GM10847 (cell line): ENCODE data around the gene MAVS.
A peak's percentile ranks its signal among the peaks of the same experiment; 100 is the strongest.

Experiments used
- POLR2A ChIP-seq: IDR thresholded peaks from 2 replicates; pipeline ENCODE4 v1.6.1; 2011; ENCODE audit not compliant: insufficient read length; ENCODE audit errors: extremely low read depth

Gene MAVS

GRCh38 chr20:3914446-3914845 is 67.8 kb downstream of the MAVS start:
- TF ChIP-seq POLR2A: no peak

DNA sequence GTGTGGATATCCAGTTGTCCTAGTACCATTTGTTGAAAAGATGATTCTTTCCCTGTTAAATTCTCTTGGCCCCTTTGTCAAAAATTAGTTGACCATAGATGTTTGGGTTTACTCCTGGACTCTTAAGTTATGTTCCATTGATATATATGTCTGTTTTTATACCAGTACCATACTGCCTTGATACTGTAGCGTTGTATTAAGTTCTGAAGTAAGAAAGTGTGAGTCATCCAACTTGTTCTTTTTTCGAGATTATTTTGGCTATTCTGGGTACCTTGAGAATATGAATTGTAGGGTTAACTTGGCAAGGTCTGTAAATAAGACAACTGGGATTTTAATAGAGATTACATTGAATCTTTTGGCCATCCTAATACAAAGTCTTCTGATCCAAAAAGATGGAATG is 69.1 kb downstream of the MAVS start:
- TF ChIP-seq POLR2A: no peak

- TF ChIP-seq POLR2A: no peak
Observed at GRCh38 chr20:3916364-3916763, 69.7 kb downstream of the MAVS start.

DNA sequence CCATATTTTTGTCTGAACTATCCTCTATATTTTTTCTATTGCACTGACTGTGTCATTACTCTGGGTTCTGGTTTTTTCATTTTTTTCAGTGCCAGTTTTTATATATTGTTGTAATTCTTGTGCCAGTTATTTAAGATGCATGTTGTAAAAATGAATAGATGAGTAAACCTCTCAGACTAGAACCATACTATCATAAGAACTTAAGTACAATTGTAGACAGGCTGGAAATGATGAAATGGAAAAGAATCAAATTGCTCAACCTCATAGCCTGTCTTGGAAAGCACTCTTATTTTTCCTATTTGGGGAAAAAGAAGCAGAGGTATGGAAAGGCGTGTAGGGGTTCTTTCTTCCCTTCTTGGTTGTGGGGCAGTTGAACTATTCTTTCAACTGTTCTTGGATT is 72.7 kb downstream of the MAVS start:
- no peak for TF ChIP-seq POLR2A

DNA sequence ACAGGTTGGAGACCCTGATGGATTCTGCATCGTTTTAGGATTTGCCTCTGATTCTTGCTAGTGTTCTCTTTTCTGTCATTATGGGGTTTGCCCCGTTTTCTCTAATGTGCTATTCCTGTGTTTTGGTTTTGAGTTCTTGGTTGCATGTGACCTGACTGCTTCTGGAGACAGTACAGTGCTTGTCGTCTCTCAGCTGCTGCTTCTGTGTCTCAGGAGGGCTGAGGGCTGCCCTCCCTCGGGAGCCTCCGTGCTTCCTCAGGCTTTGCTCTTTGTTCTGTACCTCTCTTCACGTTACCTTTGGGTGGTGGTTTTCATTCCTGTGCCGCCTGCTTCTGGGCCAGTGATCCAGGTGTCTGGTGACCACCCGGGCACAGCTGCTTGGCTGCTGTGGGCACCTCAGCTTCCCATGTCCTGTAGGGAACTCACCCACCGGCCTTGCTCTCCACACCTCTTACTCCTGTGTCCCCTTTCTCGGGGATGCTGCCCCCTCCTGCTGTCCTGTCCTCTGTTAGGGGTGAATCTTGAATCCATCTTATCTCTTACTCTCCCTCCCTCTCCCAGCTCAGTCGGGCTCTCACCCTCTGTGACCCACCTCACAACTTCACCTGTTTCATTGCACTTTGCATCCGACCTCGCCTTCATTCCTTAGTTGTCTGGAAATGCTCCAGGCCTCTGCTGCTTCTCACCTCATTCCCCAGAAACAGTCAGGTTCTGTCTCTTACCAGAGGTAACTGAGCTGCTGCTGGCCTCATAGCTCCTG is 75.8 kb downstream of the MAVS start:
- no peak for TF ChIP-seq POLR2A

DNA sequence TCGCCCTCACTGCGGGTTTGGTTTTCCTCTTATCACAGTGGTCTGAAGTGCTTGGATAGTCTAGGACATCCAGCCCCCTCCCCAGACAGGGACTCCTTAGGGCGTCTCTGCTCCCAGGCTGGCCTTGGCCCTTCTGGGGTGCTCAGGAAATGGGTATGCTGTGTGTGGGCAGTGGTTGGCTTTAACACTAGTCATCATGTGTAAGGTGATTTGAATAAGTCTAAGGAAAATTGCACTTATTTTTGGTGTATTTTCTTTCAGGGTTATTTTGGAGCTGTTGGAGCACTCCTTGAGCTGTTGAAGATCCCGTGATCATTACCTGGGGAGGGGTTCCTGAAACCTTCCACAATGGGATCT is 76.3 kb downstream of the MAVS start:
- no peak for TF ChIP-seq POLR2A

DNA sequence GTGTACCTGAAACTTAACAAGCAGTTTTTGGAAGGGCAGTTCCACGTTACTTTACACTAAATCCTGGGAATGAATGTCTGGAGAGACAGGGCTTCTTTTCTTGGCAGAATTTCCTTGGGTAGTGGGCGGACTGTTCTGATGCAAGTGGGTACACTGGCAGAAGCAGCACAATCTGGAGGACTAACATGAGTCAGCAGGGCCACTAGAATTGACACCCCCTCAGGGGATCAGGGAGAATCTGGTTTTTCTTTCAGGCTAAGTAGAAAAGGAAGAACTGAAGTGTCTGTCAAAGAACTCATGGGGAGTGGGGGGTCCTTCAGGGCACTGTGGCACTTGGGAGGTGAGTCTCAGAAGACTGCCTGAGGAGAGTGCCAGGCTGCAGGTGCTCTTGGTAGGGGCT is 77.2 kb downstream of the MAVS start:
- no peak for TF ChIP-seq POLR2A

DNA sequence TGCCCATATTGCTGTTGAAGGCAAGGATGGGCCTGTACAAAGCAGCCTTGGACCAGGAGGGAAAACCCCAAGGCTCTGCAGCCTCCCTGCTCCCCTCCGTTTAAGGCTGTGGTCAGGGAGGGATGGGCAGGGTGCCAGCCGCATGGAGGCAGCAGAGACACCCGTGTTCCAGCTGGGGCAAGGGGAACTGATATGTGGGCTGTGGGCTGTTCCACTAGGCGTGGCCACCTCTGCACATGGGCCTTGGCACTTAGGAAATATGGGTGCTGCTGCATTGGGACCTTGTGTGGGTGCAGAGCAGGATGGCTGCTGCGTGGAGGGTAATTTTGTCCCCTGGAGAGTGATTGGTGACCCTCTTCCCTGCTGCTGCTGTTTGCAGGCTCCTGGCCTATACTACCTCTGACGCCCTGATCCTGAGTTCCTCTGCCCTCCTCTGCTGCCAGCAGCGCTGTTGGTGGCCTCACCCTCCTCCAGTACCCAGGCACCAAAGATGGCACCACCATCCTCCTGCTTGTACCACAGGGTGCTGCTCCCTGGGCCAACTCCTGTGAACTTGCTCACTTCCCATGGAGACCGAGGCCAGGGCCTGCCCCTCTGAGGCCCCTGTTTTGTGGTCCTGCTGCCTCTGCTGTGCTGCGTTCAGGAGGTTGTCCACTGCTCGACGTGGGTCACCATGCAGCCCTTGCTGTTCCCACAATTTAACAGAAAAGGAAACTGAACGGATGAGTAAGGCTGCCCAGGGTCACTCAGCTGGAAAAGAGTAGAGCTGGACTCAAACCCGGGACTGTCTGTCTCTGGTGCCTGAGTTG is 77.9 kb downstream of the MAVS start:
- TF ChIP-seq POLR2A: peak; percentile 11

DNA sequence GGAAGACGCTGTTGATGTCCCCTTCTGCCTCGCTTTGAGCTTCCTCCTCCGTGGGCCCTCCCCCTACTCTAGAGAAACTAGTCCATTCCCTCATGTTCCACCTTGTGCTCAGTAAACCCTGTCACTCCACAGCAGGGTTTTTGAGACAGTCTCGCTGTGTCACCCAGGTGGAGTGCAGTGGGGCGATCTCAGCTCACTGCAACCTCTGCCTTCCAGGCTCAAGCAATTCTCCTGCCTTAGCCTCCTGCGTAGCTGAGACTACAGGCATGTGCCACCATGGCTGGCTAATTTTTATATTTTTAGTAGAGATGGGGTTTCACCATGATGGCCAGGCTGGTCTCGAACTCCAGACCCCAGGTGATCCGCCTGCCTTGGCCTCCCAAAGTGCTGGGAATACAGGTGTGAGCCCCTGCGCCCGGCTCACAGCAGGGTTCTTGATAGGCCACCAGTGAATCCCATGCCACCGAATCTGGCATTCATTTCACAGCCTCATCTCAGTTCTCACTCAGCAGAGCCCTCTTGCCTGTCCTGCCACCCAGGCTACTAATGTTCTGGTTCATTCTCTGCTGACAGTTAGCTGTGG is 78.6 kb downstream of the MAVS start:
- TF ChIP-seq POLR2A: no peak
